GM12874 (cell line): ENCODE measurements around the gene PUS1.

Source experiments
- CTCF ChIP-seq: IDR thresholded peaks from 2 replicates; pipeline ENCODE4 v1.5.1; 2011; ENCODE audit warnings: low read depth, mild to moderate bottlenecking, control low read depth, low read length, moderate library complexity; ENCODE audit not compliant: insufficient read depth

The PUS1 gene

GRCh38 chr12:131894313-131894860 lies 34.7 kb upstream of the PUS1 start, which contains the start of gene ULK1:
ULK1 (plus strand) TSS chr12:131894622; CDS start chr12:131895002, 380 bp downstream.
- no peak for TF ChIP-seq CTCF

DNA sequence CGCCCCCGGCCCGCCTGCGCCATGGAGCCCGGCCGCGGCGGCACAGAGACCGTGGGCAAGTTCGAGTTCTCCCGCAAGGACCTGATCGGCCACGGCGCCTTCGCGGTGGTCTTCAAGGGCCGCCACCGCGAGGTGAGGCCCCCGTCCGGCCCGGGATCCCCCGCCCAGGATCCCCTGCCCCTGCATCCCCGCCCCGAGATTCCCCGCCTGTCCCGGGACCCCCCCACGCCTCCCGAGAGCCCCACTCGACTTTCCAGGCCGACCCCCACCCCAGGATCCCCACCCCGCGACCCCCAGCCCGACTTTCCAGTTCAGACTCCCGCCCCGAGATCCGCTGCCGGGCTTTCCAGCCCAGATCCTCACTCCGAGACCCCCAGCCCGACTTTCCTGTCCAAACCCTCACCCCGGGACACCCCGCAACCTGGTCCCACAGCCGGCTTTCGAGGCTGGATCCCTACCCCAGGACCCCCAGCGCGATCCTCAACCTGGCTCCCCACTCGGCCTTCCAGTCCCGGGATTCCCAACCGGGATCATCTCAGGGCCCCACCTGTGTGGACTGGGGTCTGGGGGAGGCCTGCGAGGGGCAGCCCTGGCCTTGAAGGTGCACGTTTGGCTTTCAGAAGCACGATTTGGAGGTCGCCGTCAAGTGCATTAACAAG lies 34.0 kb upstream of the PUS1 start:
- TF ChIP-seq CTCF, result no peak

GRCh38 chr12:131895640-131896079 lies 33.4 kb upstream of the PUS1 start:
- TF ChIP-seq CTCF, result no peak

- no peak for TF ChIP-seq CTCF
Measured at GRCh38 chr12:131896080-131896810, 32.8 kb upstream of the PUS1 start.

GRCh38 chr12:131896811-131897270 lies 32.2 kb upstream of the PUS1 start:
- TF ChIP-seq CTCF, result no peak

GRCh38 chr12:131897276-131897675 lies 31.8 kb upstream of the PUS1 start:
- TF ChIP-seq CTCF, result no peak

- no peak for TF ChIP-seq CTCF
Measured at GRCh38 chr12:131897875-131898274, 31.2 kb upstream of the PUS1 start.
